Trophoblast cell (in vitro differentiated cells and primary cell): ENCODE measurements around the gene CEACAM5.

Experiments used
- DNase-seq, 2 donors: peaks; one replicate each; pipeline ENCODE4 v3.0.0-alpha.2; 2016
- H2AFZ ChIP-seq: 2 replicates; pipeline ENCODE4 v1.6.1; 2013; ENCODE audit warnings: low read length, moderate library complexity, mild to moderate bottlenecking; ENCODE audit not compliant: insufficient read depth, poor library complexity
- H2AK5ac ChIP-seq: 2 replicates; pipeline ENCODE4 v1.6.1; 2013; ENCODE audit warnings: mild to moderate bottlenecking, low read length
- H2BK120ac ChIP-seq: 2 replicates; pipeline ENCODE4 v1.6.1; 2013; ENCODE audit warnings: low read length, mild to moderate bottlenecking, moderate library complexity; ENCODE audit not compliant: insufficient read depth, poor library complexity
- H2BK12ac ChIP-seq: 2 replicates; pipeline ENCODE4 v1.6.1; 2013; ENCODE audit warnings: mild to moderate bottlenecking, low read length, moderate library complexity
- H2BK5ac ChIP-seq: 2 replicates; pipeline ENCODE4 v1.6.1; 2013; ENCODE audit warnings: low read length, low read depth, moderate library complexity, mild to moderate bottlenecking; ENCODE audit not compliant: poor library complexity
- H3K14ac ChIP-seq: 2 replicates; pipeline ENCODE4 v1.6.1; 2013; ENCODE audit warnings: mild to moderate bottlenecking, low read length
- H3K18ac ChIP-seq: 2 replicates; pipeline ENCODE4 v1.6.1; 2013; ENCODE audit warnings: mild to moderate bottlenecking, low read length
- H3K23ac ChIP-seq: 2 replicates; pipeline ENCODE4 v1.6.1; 2013; ENCODE audit warnings: low read length
- H3K27ac ChIP-seq: 2 replicates; pipeline ENCODE4 v1.5.1; 2013; ENCODE audit warnings: low read depth, mild to moderate bottlenecking, inconsistent platforms, low read length, moderate library complexity
- H3K27me3 ChIP-seq: 2 replicates; pipeline ENCODE4 v1.6.1; 2013; ENCODE audit warnings: inconsistent platforms, mild to moderate bottlenecking, low read length, moderate library complexity; ENCODE audit not compliant: insufficient read depth
- H3K36me3 ChIP-seq, 2 experiments: 1 replicate in 1 of 2; 2 replicates in 1 of 2; pipeline ENCODE4 v1.6.1; 2013; ENCODE audit warnings: low read length in 2 of 2, mild to moderate bottlenecking in 2 of 2, moderate library complexity in 1 of 2; ENCODE audit not compliant: insufficient read depth in 2 of 2, control insufficient read depth in 1 of 2
- H3K4ac ChIP-seq: 2 replicates; pipeline ENCODE4 v1.6.1; 2013; ENCODE audit warnings: low read depth, mild to moderate bottlenecking, low read length, moderate library complexity
- H3K4me1 ChIP-seq, 2 experiments: 1 replicate in 1 of 2; 2 replicates in 1 of 2; pipeline ENCODE4 v1.6.1; 2013; ENCODE audit warnings: low read length in 2 of 2, mild to moderate bottlenecking in 2 of 2, moderate library complexity in 1 of 2; ENCODE audit not compliant: insufficient read depth in 2 of 2, control insufficient read depth in 1 of 2
- H3K4me2 ChIP-seq: 2 replicates; pipeline ENCODE4 v1.6.1; 2013; ENCODE audit warnings: inconsistent platforms, mild to moderate bottlenecking, low read length, moderate library complexity
- H3K4me3 ChIP-seq: 2 replicates; pipeline ENCODE4 v1.5.1; 2013; ENCODE audit warnings: mild to moderate bottlenecking, low read depth, low read length, inconsistent platforms
- H3K79me1 ChIP-seq: one replicate; pipeline ENCODE4 v1.6.1; 2013; ENCODE audit warnings: low read length
- H3K79me2 ChIP-seq: 2 replicates; pipeline ENCODE4 v1.6.1; 2013; ENCODE audit warnings: low read length, mild to moderate bottlenecking; ENCODE audit not compliant: control insufficient read depth, insufficient read depth, poor library complexity
- H3K9ac ChIP-seq: 2 replicates; pipeline ENCODE4 v1.6.1; 2013; ENCODE audit warnings: mild to moderate bottlenecking, low read length
- H3K9me3 ChIP-seq: 2 replicates; pipeline ENCODE4 v1.6.1; 2013; ENCODE audit warnings: low read depth, mild to moderate bottlenecking, control low read depth, inconsistent platforms, low read length; ENCODE audit not compliant: insufficient read depth
- H4K12ac ChIP-seq: 2 replicates; pipeline ENCODE4 v1.6.1; 2013; ENCODE audit warnings: low read depth, mild to moderate bottlenecking, low read length, moderate library complexity
- H4K8ac ChIP-seq: 2 replicates; pipeline ENCODE4 v1.6.1; 2013; ENCODE audit warnings: low read depth, mild to moderate bottlenecking, low read length, moderate library complexity
- H4K91ac ChIP-seq: one replicate; pipeline ENCODE4 v1.6.1; 2013; ENCODE audit warnings: low read depth, mild to moderate bottlenecking, low read length, moderate library complexity
- WGBS: extraction: QIAGEN DNeasy Blood & Tissue Kit; methylation state at CpG from one replicate; pipeline ENCODE4 v1.1.7; 2013; ENCODE audit warnings: missing lambda C conversion rate; ENCODE audit not compliant: insufficient read length, insufficient coverage; ENCODE audit errors: extremely low coverage; 5-methylcytosine and 5-hydroxymethylcytosine counted together

The CEACAM5 gene

DNA sequence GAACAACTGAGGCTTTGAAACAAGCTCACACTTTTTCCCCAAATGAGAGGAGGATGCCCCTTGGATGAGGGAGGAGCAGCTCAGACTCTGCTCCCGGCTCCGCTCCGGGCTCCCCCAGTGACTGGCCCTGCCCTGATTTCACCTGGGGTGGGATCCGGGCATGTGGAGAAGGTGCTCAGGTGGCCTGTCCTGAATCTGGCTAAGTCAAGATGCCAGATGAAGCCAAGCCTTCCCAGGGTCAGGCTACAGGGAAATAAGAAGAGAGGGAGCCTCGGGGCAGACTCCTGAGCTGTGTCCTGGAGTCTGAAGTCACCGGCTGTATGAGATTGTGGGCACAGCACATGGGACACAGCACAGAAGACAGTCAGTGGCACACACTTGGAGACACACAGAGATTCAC lies 10.3 kb downstream of the CEACAM5 start:
- H3K79me1 ChIP-seq = no peaks in the 10 kb centered on the region

DNA sequence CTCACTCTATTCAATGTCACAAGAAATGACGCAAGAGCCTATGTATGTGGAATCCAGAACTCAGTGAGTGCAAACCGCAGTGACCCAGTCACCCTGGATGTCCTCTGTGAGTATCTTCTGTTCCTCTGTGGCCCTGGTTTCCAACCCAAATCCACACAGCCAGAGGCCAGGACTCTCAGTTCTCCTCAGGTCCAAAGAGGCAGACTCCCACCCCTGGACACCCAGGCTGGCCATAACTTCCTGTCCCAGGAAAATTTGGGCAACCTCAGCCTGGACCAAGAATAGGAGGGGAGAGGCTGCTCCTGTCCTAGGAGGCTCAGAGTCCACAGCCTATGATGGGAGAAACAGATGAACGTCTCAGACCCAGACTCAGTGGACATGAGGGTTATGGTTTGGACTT lies 11.7 kb downstream of the CEACAM5 start:
- Histone ChIP-seq H3K4me2 (no peak overlapping the region), H3K79me1 (no peaks in the 10 kb centered on the region), H3K79me2 (no peaks in the 10 kb centered on the region), H2BK5ac (no peak overlapping the region), H2AK5ac (no peak overlapping the region), H3K14ac (no peak overlapping the region), H2AFZ (no peak overlapping the region), H3K23ac (no peak overlapping the region), H2BK12ac (no peak overlapping the region), H2BK120ac (no peak overlapping the region), H3K9ac (no peak overlapping the region), H3K9me3 (peaks cover 48% of the 10 kb centered on the region), H3K27ac (no peak overlapping the region), H4K12ac (no peak overlapping the region), H3K36me3 (no peaks in the 10 kb centered on the region), H3K4me1 (no peaks in the 10 kb centered on the region), H3K27me3 (no peaks in the 10 kb centered on the region), H4K8ac (no peak overlapping the region), H3K4ac (no peak overlapping the region), H3K18ac (no peak overlapping the region), H3K4me3 (no peak overlapping the region), H4K91ac (no peak overlapping the region)
- no CpG with 5 or more reads among the region's 3 CpGs for WGBS
- DNase-seq = no peak

More for the DNA sequence above, 10.3 kb downstream of the CEACAM5 start:
- no CpG with 5 or more reads among the region's 6 CpGs for WGBS
- Histone ChIP-seq H3K9ac (no peak overlapping the region), H3K79me2 (no peaks in the 10 kb centered on the region), H4K8ac (no peak overlapping the region), H4K91ac (no peak overlapping the region), H2BK12ac (no peak overlapping the region), H2AK5ac (no peak overlapping the region), H3K27me3 (no peaks in the 10 kb centered on the region), H3K4me1 (no peaks in the 10 kb centered on the region), H2AFZ (no peak overlapping the region), H3K18ac (no peak overlapping the region), H3K27ac (no peak overlapping the region), H3K14ac (no peak overlapping the region), H3K23ac (no peak overlapping the region), H4K12ac (no peak overlapping the region), H3K4me2 (no peak overlapping the region), H3K4ac (no peak overlapping the region), H3K9me3 (peaks cover 54% of the 10 kb centered on the region), H3K4me3 (no peak overlapping the region), H2BK120ac (no peak overlapping the region), H3K36me3 (no peaks in the 10 kb centered on the region), H2BK5ac (no peak overlapping the region)
- no peak for DNase-seq

DNA sequence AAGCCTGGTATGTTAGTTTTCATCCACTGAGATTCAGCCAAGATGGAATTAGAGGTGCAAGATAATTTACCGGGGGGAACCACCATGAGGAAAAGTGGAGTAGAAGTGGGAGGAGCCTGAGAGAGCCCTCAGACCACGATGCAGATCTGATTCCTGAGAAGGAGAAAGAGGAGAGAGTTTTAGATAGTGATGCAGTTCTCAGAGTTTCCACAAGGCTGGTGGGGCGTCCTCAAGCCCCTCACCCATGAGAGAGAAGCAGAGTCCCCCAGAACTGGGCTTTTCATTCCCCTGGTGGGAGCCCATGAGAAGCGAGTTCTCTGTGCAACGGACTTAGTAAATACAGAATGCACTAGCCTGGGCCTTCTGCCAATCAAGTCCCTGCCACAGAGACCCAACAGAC lies 18.1 kb downstream of the CEACAM5 start:
- Histone ChIP-seq H3K23ac (no peak overlapping the region), H3K18ac (no peak overlapping the region), H3K4ac (no peak overlapping the region), H2AK5ac (no peak overlapping the region), H3K14ac (no peak overlapping the region), H3K79me2 (no peaks in the 10 kb centered on the region), H2BK5ac (no peak overlapping the region), H3K36me3 (no peaks in the 10 kb centered on the region), H3K27me3 (no peaks in the 10 kb centered on the region), H4K91ac (no peak overlapping the region), H2BK120ac (no peak overlapping the region), H2AFZ (no peak overlapping the region), H4K12ac (no peak overlapping the region), H3K4me2 (no peak overlapping the region), H3K4me3 (no peak overlapping the region), H3K9ac (no peak overlapping the region), H3K9me3 (peaks cover 4% of the 10 kb centered on the region), H2BK12ac (no peak overlapping the region), H3K79me1 (no peaks in the 10 kb centered on the region), H3K4me1 (no peaks in the 10 kb centered on the region), H3K27ac (no peak overlapping the region), H4K8ac (no peak overlapping the region)
- no CpG with 5 or more reads among the region's 5 CpGs for WGBS
- DNase-seq = no peak

DNA sequence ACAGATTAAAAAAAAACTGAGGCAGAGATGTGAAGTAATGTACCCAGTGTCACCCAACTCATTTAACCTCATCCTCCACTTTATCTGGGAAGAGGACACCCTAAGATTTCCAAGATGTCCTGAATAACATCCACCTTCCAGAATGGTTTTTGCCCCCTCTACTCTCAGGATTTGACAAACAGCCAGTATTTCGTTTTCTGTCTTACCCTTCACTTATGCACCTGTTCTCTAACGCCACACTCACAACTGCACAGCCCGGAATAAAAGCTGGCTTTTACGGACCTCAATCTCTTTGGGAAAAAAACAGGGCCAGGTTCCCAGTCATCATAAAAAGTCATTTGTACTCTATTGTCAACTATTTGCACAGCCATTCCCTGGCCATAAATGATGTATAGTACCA lies 25.7 kb downstream of the CEACAM5 start:
- H3K36me3 ChIP-seq = no peaks in the 10 kb centered on the region
- no peak overlapping the region for H2BK5ac ChIP-seq
- H3K4me1 ChIP-seq = no peaks in the 10 kb centered on the region
- no peak overlapping the region for H3K9ac ChIP-seq
- no peak overlapping the region for H3K4me2 ChIP-seq
- no peak overlapping the region for H2AFZ ChIP-seq
- H3K9me3 ChIP-seq = peaks cover 7% of the 10 kb centered on the region
- no peak overlapping the region for H3K23ac ChIP-seq
- no peak overlapping the region for H3K27ac ChIP-seq
- H2AK5ac ChIP-seq = no peak overlapping the region
- H3K14ac ChIP-seq = no peak overlapping the region
- no peaks in the 10 kb centered on the region for H3K27me3 ChIP-seq
- no CpG with 5 or more reads among the region's 4 CpGs for WGBS
- no peak overlapping the region for H3K4me3 ChIP-seq
- no peak overlapping the region for H2BK120ac ChIP-seq
- no peak overlapping the region for H4K8ac ChIP-seq
- H3K18ac ChIP-seq = no peak overlapping the region
- DNase-seq = no peak
- H2BK12ac ChIP-seq = no peak overlapping the region
- H4K91ac ChIP-seq = no peak overlapping the region
- no peaks in the 10 kb centered on the region for H3K79me2 ChIP-seq
- H3K4ac ChIP-seq = no peak overlapping the region
- no peak overlapping the region for H4K12ac ChIP-seq
- no peaks in the 10 kb centered on the region for H3K79me1 ChIP-seq
